ENCODE data around the gene ZNF285. TPM values are rescaled to one million over a fixed set of nuclear protein-coding genes. Genes with fewer than 3 reads are reported as not detected.

The ZNF285 gene
- total RNA-seq, result 1.8 and 2.4 TPM in 2 replicates

GRCh38 chr19:44401139-44402115 lies at the start of gene ZNF285:
Gene ZNF285 (minus strand): TSS chr19:44401608. CDS start chr19:44397213, 4,395 bp downstream.

GRCh38 chr19:44447916-44448674 lies 46.7 kb upstream of the ZNF285 start, which contains the start of gene ZNF229:
Gene ZNF229 (minus strand): TSS chr19:44448472. CDS start chr19:44442847, 5,625 bp downstream.

GRCh38 chr19:44356383-44357111 lies 44.9 kb downstream of the ZNF285 start, which contains the start of gene ZNF112:
Gene ZNF112 (minus strand): TSS chr19:44356680. CDS start chr19:44340539, 16,141 bp downstream.

Other genes starting within 250 kb of the ZNF285 start
- gene ZNF226, start 236.5 kb downstream of the ZNF285 start, total RNA-seq, result 7.9 and 15.5 TPM in 2 replicates
- 3.1 and 5.6 TPM in 2 replicates for gene ZNF227, start 189.1 kb downstream of the ZNF285 start, total RNA-seq
- 0.13 and 1.0 TPM in 2 replicates for gene ZNF233, start 141.7 kb downstream of the ZNF285 start, total RNA-seq
- gene ZNF235, start 96.6 kb downstream of the ZNF285 start, total RNA-seq, result 0.47 and 0.69 TPM in 2 replicates
- 2.1 and 2.4 TPM in 2 replicates for gene ZNF112, start 44.9 kb downstream of the ZNF285 start, total RNA-seq
- gene ZNF229, start 46.9 kb upstream of the ZNF285 start, total RNA-seq, result 2.4 and 2.8 TPM in 2 replicates
- gene ZNF180, start 98.9 kb upstream of the ZNF285 start, total RNA-seq, result 5.4 and 8.2 TPM in 2 replicates
- not detected in 2 replicates for gene CEACAM20, start 128.1 kb upstream of the ZNF285 start, total RNA-seq
- 1.2 and 1.3 TPM in 2 replicates for gene IGSF23, start 212.0 kb upstream of the ZNF285 start, total RNA-seq
- gene PVR, start 242.3 kb upstream of the ZNF285 start, total RNA-seq, result 270 and 307 TPM in 2 replicates

Measured in mammary microvascular endothelial cell (primary cell).